LoVo (cell line): ENCODE results near the gene BTBD6.

ENCODE experiments used
- DNase-seq: peaks from one replicate; pipeline ENCODE4 v3.0.0-alpha.2; 2016; ENCODE audit warnings: low spot score

Gene BTBD6

DNA sequence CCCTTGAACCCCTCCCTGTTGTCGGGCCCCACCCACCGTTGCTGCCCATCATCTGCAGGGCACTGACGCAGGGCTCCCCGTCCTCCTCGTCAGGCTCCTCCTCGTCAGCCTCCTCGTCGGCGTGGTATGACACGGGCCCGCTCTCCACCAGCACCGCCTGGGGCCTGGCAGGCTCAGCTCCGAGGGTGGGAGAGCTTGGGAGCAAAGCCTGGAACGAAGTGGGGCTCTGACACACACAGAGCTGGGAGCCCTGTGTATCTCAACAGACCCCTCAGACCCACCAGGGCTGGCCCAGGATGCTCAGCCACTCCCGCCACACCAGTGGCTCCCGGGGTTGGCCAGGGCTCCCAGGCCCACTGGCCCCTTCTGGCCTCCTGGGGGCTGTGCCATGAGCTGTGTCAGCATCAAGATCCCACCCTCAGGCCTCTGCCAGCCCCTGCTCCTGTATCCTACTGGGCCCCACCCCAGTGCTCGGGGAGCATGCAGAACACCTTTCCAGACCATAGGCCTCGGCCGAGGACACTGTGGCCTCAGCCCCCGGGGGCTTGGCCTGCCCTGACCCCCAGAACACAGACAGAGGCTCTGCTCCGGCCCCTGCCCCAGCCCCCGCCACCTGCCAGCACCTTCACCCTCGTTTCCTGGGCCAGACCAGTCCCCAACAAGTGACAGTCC is 37.1 kb upstream of the BTBD6 start:
- DNase-seq, result no peak

DNA sequence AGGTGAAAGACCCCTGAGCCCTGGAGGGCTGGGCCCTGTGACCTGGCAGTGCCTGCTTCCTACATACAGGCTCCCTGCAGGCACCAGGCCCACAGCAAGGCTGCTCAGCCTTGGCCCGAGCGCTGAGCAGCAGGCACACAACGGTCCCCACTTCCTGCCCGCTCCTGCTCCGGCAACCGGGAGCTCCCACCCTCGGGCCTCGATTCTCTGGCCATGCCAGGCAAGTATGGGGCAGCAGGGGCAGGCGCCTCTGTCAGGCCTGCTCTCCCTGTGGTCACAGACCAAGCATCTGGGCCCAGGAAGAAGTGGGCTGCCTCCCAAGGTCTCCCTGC is 36.6 kb upstream of the BTBD6 start:
- DNase-seq, result no peak

DNA sequence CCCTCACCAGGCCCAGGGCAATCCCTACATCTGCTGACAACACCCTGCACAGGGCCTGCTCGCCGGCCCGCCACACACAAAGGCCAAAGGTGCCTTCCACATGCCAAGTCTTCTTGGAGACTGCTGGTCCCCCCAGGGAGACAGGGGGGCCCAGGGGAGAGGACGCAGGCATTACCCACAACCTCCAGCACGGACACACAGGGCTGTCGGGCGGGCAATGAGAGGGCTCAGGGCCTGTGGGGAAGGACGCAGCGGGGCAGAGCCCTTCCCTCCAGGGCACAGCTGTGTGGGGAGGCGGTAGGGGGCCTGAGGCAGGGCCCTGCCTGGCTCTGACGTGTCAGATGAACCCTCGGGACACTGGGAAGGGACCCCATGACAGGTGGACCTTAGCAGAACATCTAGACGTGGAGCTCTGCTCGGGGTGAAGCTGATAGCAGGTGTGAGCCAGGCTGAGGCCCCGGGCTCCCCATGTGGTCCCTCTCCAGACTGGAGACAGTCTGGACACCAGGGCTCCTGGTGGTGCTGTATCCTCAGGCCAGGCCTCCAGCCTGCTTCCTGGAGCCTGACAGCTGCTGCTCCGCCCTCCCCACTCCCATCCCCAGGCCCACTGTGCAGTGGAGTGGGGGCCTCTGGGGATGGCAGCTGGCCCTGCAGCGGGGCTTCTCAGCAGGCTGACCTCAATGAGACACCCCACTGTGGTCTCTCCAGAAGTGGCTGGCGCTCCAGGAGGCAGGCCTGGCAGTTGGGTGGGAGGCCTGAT is 35.6 kb upstream of the BTBD6 start:
- no peak for DNase-seq

DNA sequence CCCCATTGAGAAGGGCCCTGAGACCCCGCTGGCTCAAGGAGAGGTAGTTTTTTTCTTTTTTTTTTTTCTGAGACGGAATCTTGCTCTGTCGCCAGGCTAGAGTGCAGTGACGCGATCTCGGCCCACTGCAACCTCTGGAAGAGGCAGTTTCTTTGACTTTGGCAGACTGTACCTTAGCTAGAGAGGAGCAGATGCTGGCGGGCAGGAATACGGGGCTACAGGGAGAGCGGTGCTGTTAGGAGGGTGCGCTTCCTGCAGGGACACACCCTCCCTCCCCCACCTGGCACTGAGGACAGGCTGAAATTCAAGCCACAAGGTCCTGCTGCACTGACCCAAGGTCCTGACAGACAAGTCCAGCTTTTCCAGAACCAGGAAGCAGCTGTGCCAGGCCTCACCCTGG is 35.0 kb upstream of the BTBD6 start:
- no peak for DNase-seq

DNA sequence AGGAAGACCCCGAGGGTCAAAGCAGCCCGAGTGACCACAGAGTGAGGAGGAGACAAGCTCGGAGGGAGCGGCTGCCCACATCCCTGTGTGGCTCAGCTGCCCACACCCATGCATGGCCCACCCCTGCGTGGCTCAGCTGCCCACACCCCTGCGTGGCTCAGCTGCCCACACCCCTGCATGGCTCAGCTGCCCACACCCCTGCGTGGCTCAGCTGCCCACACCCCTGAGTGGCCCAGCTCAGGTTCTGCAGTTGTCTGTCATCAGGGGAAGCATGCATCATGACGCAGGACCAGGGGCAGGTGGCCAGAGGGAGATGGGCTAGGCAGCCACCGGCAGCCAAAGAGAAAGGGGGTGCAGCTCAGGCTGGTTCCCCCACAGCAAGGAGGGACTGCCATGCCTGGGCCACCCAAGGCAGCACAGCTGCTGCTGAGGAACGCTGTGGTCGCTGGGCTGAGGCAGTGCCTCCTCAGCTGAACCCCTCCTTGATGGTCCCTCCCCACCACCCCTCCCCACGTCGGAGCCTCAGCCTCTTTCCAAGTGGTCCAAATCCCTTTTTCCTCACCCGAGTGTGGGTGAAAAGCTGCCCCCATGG is 33.9 kb upstream of the BTBD6 start:
- no peak for DNase-seq

DNA sequence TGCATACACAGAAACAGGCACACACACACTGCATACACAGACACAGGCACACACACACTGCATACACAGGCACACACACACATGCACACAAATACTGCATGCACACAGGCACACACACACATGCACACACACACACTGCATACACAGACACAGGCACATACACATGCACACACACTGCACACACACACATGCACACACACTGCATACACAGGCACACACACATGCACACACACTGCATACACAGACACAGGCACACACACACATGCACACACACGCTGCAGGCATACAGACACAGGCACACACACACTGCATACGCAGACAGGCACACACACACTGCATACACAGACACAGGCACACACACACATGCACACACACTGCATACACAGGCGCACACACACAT is 32.7 kb upstream of the BTBD6 start:
- DNase-seq, result no peak

DNA sequence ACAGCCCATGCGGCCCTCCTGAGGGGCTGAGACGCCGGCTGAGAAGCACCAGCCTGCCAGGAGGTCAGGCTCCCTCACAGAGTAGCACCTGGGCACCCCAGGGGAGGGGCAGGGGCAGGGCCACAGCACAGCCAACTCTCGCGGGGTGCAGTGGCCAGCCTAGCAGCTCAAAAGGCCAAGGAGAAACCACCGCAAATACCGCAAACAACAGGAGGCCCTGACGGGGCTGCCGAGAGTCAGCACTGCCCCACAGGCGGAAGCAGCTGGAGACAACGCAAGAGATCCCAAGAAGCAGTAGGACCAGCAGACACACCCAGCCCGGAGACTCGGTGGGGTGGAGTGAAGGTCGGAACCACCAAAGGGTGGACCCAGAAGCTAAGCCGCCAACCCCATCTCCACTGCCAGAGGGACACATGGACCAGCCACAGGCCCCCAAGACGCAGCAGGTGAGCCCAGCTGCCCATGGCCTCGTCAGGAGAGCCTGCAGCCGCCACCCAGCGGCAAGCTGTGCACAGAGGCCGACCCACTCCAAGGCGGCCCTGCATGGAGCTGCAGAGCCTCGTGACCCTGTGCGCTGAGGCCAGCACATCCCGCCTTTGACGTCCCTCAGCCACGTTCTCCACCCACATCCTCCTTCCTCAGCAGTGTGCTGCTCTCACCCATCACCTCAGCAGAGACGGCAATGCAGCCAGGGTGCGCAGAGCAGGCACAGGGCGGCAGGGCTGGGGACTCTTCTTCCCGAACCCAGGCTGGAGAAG is 31.7 kb upstream of the BTBD6 start:
- no peak for DNase-seq

DNA sequence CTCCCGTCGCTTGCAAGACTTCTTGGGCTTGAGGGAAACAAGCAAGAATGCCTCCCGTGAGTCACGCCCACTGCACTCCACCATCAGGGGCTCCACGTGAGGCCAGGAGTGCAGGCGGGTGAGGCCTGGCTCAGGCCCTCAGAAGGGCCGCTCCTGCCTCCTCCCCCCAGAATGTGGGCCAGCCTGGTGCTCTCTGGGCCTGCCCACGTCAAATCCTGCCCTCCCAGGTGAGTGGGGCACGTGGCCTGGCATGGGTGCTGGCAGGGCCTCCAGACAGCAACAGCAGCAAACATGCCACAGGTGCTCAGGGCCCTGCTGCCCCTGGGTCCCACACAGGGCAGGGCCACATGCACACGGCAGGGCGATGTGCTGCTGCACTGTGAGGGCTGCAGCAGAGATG is 30.6 kb upstream of the BTBD6 start:
- no peak for DNase-seq

DNA sequence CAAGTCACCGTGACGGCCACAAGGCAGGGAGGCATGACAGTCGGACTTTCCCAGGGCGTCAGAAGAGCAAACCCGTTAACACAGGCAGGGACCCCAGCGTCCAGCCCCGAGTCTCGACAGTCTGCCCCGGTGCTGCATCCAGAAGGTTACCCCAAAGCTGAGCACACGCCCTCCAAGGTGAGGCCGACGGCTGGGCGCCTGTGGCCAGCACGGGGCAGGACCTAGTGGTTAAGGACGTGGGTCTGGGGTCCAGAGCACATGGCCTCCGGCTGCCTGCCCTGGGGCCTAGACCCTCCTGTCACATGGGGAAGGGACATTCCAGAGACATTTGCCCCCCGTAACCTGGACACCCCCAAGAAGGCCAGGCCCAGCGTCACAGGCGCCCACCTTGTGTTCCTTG is 29.7 kb upstream of the BTBD6 start:
- no peak for DNase-seq

DNA sequence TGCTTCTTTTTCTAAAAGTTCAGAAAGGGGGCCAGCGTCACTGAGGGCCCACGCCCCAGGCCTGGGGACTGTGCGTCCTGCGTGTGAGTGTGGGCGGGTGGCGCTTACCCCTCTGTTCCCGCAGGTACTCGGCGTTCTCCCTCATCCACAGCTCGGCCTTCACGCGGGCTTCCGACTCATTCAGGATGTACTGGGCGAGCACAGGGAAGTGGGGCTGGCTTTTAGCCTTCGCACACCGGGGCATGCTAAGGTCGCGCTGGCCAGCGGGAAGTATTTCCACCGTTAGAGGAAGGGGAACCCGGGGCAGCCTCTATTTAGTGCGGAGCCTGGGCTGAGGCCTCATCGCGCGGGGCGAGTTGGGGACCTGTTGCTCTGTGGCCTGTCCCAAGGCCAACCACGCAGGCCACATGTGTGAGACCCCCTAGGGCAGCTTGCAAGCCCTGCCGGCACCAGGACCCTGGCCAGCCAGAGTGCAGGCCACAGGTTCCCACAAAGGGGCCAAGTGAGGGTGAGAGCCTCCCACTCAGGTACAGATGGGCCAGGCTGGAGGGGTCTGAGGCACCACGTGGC is 29.2 kb upstream of the BTBD6 start:
- DNase-seq, result no peak

DNA sequence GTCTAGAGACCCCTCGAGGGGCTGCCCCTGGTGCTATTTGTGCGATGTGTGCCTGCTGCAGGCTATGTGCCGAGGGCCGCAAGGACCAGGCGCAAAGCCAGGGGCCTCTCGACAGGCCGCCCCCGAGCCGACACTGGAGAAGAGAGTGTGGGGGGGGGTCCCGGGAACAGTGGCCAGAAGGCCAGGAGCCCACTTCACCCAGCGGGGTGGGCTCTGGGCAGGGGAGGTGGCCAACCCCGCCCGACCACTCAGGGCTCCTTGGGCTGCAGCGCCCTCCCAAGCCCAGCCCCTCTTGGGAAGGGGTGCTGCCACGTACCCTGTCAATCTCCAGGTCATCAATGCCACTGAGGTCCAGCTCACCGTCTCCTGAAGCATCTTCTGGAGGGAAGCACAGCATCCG is 28.6 kb upstream of the BTBD6 start:
- no peak for DNase-seq

DNA sequence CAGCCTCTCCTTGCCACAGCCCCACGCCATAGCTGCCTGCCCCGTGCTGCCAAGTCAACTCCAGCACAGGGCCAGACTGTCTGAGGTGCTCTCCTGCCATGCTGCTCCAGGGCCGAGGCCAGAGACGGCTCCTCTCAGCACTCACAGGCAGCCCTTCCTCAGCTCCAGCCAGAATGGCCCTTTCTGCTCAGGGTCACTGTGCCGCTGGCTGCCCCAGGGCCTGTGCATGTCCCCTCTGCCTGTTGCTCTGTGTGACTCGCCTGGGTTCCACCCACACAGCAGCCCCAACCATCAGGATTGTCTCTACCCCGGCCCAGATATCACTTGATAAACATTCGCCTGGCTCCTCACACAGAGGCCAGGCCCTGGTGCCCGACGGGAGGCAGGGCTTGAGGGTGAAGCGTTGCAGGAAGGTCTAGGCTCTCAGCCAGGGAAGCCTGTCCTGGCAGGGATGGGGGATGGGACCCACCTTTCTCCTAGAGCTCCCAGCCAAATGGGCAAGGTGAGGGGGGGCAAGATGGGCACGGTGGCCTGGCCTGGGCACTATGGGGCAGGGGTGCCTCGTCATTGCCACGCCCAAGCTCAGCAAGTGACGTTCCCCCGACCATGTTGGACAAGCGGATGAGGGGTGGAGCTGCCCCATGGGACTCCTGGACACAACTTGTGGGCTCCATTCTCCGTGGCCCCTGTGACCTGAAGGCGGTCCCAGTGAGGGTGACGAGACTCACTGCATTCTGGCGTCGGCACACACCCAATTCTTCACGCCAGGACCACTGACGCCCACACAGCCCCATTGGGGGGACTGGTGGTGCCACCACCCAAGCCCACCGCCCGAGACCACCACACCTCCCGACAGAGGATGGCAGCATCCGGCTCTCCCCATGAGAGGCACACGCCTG is 27.4 kb upstream of the BTBD6 start:
- DNase-seq, result no peak

DNA sequence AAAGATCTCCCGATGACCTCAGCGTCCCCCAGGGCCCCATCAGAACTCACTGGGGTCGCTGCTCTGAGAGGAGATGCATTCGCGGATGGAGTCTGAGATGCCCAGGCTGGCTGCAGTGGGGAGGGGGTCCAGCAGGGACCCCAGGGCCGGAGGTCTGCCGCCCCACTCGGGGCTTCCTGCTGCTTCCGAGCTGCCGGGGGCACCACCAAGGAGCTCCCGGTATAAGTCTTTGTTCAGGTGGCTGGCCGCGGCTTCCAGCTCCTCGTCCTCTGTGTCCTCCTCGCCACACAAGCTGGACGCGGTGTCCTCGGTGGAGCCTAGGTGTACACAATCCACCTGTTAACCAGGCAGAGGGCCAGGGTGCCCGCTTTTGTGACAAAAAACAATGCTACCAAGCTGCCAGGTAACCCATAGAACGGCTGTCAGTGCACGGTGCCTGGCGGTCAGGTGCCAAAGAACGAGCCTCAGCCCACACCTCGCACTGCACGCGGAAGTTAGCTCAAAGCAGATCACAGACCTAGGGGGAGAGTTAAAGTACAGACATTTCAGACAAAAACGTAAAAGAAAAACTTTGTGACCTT is 26.6 kb upstream of the BTBD6 start:
- no peak for DNase-seq

DNA sequence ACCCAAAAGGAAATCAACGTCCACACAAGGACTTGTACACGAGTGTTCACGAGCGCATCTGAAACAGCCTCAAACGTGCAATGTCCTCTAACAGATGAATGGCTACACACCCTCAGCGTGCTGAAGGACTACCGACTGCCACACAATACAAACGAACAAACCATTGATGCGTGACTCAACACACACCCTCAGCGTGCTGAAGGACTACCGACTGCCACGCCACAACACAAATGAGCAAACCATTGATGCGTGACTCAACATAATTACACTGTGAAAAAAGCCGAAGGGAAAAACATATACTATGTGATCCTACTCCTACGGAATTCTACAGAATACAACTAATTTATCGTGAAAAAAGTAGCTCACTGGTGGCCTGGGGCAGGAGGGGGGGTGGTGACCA is 25.1 kb upstream of the BTBD6 start:
- no peak for DNase-seq

DNA sequence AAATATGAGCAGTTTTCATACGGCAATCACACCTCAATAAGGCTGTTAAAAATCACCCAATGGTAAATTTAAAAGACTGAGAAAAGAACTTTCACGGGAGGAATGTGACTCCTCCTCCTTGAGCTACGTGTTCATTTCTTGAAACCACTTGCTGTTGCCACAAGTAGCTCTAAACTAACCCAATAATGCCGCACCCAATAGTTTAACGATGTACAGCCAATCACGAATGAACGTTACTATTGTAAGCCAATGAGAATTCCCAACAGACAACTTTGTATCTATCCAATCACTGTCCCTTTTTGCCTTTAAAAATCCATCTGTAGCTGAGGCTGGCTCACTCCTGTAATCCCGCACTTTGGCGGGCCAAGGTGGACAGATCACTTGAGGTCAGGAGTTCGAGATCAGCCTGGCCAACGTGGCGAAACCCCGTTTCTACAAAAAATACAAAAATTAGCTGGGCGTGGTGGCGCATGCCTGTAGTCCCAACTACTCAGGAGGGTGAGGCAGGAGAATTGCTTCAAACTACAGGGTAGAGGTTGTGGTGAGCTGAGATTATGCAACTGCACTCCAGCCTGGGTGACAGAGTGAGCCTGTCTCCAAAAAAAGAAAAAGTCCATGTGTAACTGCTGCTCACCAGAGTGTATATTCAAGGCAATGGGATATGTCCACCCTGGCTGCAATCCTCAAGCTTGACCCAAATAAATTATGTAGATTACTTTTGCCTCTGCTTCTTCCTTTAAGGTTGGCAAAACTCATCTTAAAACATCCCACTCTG is 24.4 kb upstream of the BTBD6 start:
- DNase-seq, result no peak

DNA sequence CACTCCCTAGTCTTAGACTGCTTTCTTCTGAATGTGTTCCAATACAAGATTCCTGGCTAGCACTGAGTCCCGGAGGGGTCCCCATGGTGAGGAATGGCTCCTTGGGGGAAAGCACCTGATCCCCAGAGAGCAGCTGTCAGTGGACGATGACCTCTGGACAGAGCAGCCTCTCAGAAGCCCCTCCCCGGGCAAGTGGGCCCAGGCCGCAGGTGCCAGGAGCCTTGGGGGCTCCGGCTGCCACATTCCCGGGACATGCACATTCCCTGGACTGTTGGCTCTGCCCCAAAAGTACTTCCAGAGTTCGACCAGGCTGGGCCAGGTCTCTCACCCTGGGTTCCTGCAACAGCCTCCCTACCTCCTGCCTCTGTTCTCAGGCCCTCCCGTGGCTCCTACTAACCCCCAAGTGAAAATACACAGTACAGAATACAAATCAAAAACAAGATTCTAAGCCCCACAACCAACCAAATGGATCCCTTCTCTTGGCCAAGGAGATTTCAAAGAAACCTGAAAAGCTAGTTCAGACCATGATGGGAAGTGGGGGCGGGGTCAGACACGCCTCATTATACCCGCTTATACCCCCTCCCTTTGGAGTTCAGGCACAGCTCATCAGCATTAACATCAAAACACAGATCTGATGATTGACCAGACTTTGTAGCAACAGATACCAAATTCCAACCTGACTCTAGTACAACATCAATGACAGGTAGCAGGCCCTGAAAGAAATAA is 23.3 kb upstream of the BTBD6 start:
- DNase-seq, result no peak

DNA sequence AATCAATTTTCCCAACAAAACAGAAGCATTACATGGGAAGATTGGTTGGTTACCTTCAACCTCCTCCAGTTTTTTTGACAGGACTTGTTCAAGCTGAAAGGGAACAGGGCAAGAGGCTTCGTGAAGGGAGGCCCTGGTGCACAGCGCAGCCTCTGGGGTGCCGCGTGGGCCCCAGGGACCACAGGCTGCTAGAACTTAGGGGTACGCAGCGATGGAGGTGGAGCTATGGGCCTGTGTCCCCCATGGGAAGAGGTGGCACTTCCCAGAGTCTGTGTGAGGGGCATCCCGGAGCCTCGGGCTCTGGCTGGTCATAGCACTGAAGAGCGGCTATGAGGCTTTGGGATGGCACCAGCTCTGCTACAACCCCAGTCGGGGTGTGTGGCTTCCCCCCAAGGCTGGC is 22.1 kb upstream of the BTBD6 start:
- DNase-seq, result no peak

DNA sequence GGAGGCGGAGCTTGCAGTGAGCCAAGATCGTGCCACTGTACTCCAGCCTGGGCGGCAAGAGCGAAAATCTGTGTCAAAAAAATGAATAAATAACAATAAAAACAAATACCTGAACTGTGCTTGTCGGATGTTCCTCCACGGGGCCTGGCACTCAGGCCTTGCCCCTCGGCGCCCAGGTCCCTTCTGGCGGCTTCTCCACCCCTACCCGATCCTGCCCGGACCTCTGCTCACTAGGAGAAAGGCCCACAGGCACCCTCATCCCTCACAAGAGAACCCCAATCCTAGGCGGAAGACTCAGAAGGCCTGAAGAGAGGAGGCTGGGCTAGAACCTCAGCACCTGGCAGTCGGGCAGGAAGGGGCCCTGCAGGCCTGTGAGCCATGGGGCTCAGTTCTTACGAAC is 21.0 kb upstream of the BTBD6 start:
- DNase-seq, result no peak

DNA sequence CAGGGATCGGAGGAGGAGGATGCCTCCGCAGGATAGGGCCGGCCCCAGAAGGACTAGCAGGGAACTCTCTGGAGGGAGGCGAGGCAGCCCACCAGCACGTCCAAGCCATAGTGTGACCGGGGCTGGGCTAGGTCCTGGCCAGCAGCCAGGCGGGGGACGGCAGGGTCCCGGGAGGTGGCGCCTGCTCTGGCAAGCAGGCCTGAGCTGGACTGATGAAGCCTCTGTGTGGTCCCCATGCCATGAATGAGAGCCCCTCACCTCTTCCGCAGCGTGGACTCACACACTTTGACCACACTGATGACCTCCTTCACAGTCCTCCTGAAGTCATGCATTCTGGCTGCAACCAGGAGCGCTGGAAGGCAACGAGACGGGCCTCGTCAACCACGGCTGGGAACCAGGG is 19.8 kb upstream of the BTBD6 start:
- no peak for DNase-seq
